H1 (cell line): Measurements from ENCODE around the gene SEC14L6. TPM values are rescaled to one million over a fixed set of nuclear protein-coding genes. Genes with fewer than 3 reads are reported as not detected.

Source experiments
- CTCF ChIA-PET: fragments of 300-600 bp; sonication (Branson Sonifier 250); formaldehyde crosslinking; loops from one replicate; lab custom pipeline; 2021; ENCODE audit not compliant: partially characterized antibody; lab: Charles Lee
- POLR2A ChIA-PET: fragments of 300-600 bp; sonication (Branson Sonifier 250); formaldehyde crosslinking; loops from one replicate; lab custom pipeline; 2021; ENCODE audit warnings: inconsistent platforms; ENCODE audit not compliant: partially characterized antibody; lab: Charles Lee
- DNase-seq, 2 experiments: peaks; one replicate each; pipeline versions ENCODE4 v3.0.0 to v3.0.0-alpha.2; 2010 to 2022; ENCODE audit warnings: low spot score in 2 of 2, low read depth in 1 of 2, mixed read lengths in 1 of 2
- FAIRE-seq: peaks from 2 replicates; lab custom pipeline; 2011; peaks lifted over from hg19 to GRCh38; lab: Jason Lieb, UNC
- H2AFZ ChIP-seq: 2 replicates; pipeline ENCODE4 v1.8.1; 2012; ENCODE audit warnings: low read length, inconsistent platforms
- H2AK5ac ChIP-seq: 2 replicates; pipeline ENCODE4 v1.6.1; 2013; ENCODE audit warnings: low read depth, low read length
- H2BK120ac ChIP-seq: replicated peaks from 2 replicates; pipeline ENCODE3; 2013; ENCODE audit warnings: low read depth, low read length, inconsistent platforms
- H2BK12ac ChIP-seq: 2 replicates; pipeline ENCODE4 v1.6.1; 2013; ENCODE audit warnings: low read depth, low read length
- H2BK15ac ChIP-seq: 2 replicates; pipeline ENCODE4 v1.6.1; 2013; ENCODE audit warnings: low read length
- H2BK20ac ChIP-seq: 2 replicates; pipeline ENCODE4 v1.6.1; 2013; ENCODE audit warnings: low read length
- H2BK5ac ChIP-seq: 2 replicates; pipeline ENCODE4 v1.6.1; 2013; ENCODE audit warnings: low read depth, low read length
- H3K14ac ChIP-seq: 2 replicates; pipeline ENCODE4 v1.6.1; 2013; ENCODE audit warnings: inconsistent platforms; ENCODE audit not compliant: insufficient read length
- H3K18ac ChIP-seq: 2 replicates; pipeline ENCODE4 v1.6.1; 2013; ENCODE audit warnings: low read length; ENCODE audit errors: extremely low read depth
- H3K23ac ChIP-seq: 2 replicates; pipeline ENCODE4 v1.6.1; 2013; ENCODE audit warnings: inconsistent platforms; ENCODE audit not compliant: insufficient read length
- H3K23me2 ChIP-seq: 2 replicates; pipeline ENCODE4 v1.6.1; 2013; ENCODE audit warnings: low read depth, low read length
- H3K27ac ChIP-seq: 2 replicates; pipeline ENCODE4 v1.6.1; 2011; ENCODE audit warnings: low read depth, low read length, inconsistent platforms
- H3K27me3 ChIP-seq, 4 experiments: replicated peaks in 1 of 4; 1 replicate in 1 of 4; 2 replicates in 3 of 4; pipeline versions ENCODE4 v1.6.1 to v1.8.1; 2011 to 2013; ENCODE audit warnings: low read length in 3 of 4, mild to moderate bottlenecking in 3 of 4, inconsistent platforms in 2 of 4, mixed read lengths in 2 of 4, moderate library complexity in 1 of 4; ENCODE audit not compliant: control insufficient read depth in 3 of 4, insufficient read depth in 3 of 4; ENCODE audit errors: extremely low read depth in 1 of 4
- H3K36me3 ChIP-seq, 4 experiments: 2 replicates each; pipeline versions ENCODE4 v1.6.1 to v1.8.1; 2011 to 2013; ENCODE audit warnings: mild to moderate bottlenecking in 4 of 4, low read length in 3 of 4, moderate library complexity in 2 of 4, control low read depth in 1 of 4, inconsistent platforms in 1 of 4; ENCODE audit not compliant: insufficient read depth in 4 of 4, control insufficient read depth in 2 of 4
- H3K4ac ChIP-seq: replicated peaks from 2 replicates; pipeline ENCODE3; 2013; ENCODE audit warnings: low read length, low read depth, mixed read lengths, inconsistent platforms; ENCODE audit not compliant: insufficient read length
- H3K4me1 ChIP-seq, 4 experiments: replicated peaks in 1 of 4; 1 replicate in 1 of 4; 2 replicates in 3 of 4; pipeline versions ENCODE4 v1.6.1 to v1.8.1; 2011 to 2013; ENCODE audit warnings: low read length in 3 of 4, inconsistent platforms in 2 of 4, mixed read lengths in 1 of 4; ENCODE audit not compliant: insufficient read depth in 4 of 4, control insufficient read depth in 3 of 4
- H3K4me2 ChIP-seq, 2 experiments: 2 replicates each; pipeline versions ENCODE4 v1.6.1 to v1.8.1; 2011 to 2013; ENCODE audit warnings: low read depth in 2 of 2, low read length in 2 of 2, control low read depth in 1 of 2, inconsistent platforms in 1 of 2, mild to moderate bottlenecking in 1 of 2; ENCODE audit not compliant: insufficient read depth in 1 of 2
- H3K4me3 ChIP-seq, 4 experiments: fragments of 200-600, 300-600 bp in 1 of 4; sonication (generic), shearing (Covaris generic), sonication (Bioruptor Twin) in 1 of 4; 2 replicates each; pipeline versions ENCODE4 v1.5.1 to v1.8.1; 2011 to 2016; ENCODE audit warnings: low read length in 4 of 4, low read depth in 3 of 4, control low read depth in 2 of 4, inconsistent platforms in 2 of 4, mild to moderate bottlenecking in 2 of 4, mixed read lengths in 1 of 4, moderate library complexity in 1 of 4; ENCODE audit not compliant: insufficient read depth in 2 of 4; ENCODE audit errors: extremely low read depth in 1 of 4
- H3K56ac ChIP-seq: replicated peaks from 2 replicates; pipeline ENCODE3; 2013; ENCODE audit warnings: low read depth, mild to moderate bottlenecking, mixed read lengths, low read length, inconsistent platforms; ENCODE audit not compliant: insufficient read length
- H3K79me1 ChIP-seq: 2 replicates; pipeline ENCODE4 v1.6.1; 2013; ENCODE audit warnings: low read depth, low read length, control low read depth
- H3K79me2 ChIP-seq, 2 experiments: 2 replicates each; pipeline versions ENCODE4 v1.6.1 to v1.8.1; 2012 to 2013; ENCODE audit warnings: low read length in 2 of 2, mild to moderate bottlenecking in 2 of 2, inconsistent platforms in 1 of 2; ENCODE audit not compliant: insufficient read depth in 2 of 2, control insufficient read depth in 1 of 2
- H3K9ac ChIP-seq, 4 experiments: replicated peaks in 1 of 4; 1 replicate in 1 of 4; 2 replicates in 3 of 4; pipeline versions ENCODE4 v1.6.1 to v1.8.1; 2011 to 2013; ENCODE audit warnings: low read depth in 3 of 4, low read length in 3 of 4, control low read depth in 2 of 4, mild to moderate bottlenecking in 2 of 4, moderate library complexity in 2 of 4, inconsistent platforms in 1 of 4; ENCODE audit errors: extremely low read depth in 1 of 4
- H3K9me3 ChIP-seq, 2 experiments: 2 replicates each; pipeline versions ENCODE4 v1.6.1 to v1.8.1; 2012 to 2013; ENCODE audit warnings: mild to moderate bottlenecking in 2 of 2, moderate library complexity in 2 of 2, control low read depth in 1 of 2, inconsistent platforms in 1 of 2, low read depth in 1 of 2, low read length in 1 of 2, mixed read lengths in 1 of 2; ENCODE audit not compliant: insufficient read depth in 2 of 2
- H4K20me1 ChIP-seq, 2 experiments: replicated peaks in 1 of 2; 2 replicates each; pipeline versions ENCODE3 to v1.8.1; 2011 to 2013; ENCODE audit warnings: inconsistent platforms in 2 of 2, low read length in 2 of 2, mild to moderate bottlenecking in 1 of 2; ENCODE audit not compliant: insufficient read depth in 2 of 2, control insufficient read depth in 1 of 2
- H4K5ac ChIP-seq: 2 replicates; pipeline ENCODE4 v1.6.1; 2013; ENCODE audit warnings: low read length, low read depth, mixed read lengths, inconsistent platforms; ENCODE audit not compliant: insufficient read length
- H4K8ac ChIP-seq: 2 replicates; pipeline ENCODE4 v1.8.0; 2013; ENCODE audit warnings: mild to moderate bottlenecking, moderate library complexity, low read length, inconsistent platforms; ENCODE audit not compliant: insufficient read depth; ENCODE audit errors: extremely low read depth
- H4K91ac ChIP-seq: replicated peaks from 2 replicates; pipeline ENCODE3; 2013; ENCODE audit warnings: low read length, mixed read lengths, inconsistent platforms; ENCODE audit not compliant: insufficient read length
- BCL11A ChIP-seq, 2 experiments: IDR thresholded peaks; one replicate each; pipeline ENCODE4 v1.6.1; 2011; ENCODE audit warnings: low read depth in 2 of 2, low read length in 2 of 2, mild to moderate bottlenecking in 2 of 2
- CBX8 ChIP-seq: fragments of 300-800, 300-1000 bp; sonication (generic); IDR thresholded peaks from 2 replicates; pipeline ENCODE4 v1.7.1; 2016; ENCODE audit warnings: low read depth, low read length, borderline replicate concordance
- CHD2 ChIP-seq: IDR thresholded peaks from 2 replicates; pipeline ENCODE4 v1.6.1; 2012; ENCODE audit warnings: low read length, improper control_type of control experiment
- CREB1 ChIP-seq: IDR thresholded peaks from 2 replicates; pipeline ENCODE4 v1.6.1; 2012; ENCODE audit warnings: inconsistent platforms
- EP300 ChIP-seq, 2 experiments: IDR thresholded peaks; 1 replicate in 1 of 2; 2 replicates in 1 of 2; pipeline ENCODE4 v1.6.1; 2011 to 2012; ENCODE audit warnings: low read depth in 2 of 2, low read length in 2 of 2, mild to moderate bottlenecking in 2 of 2, borderline replicate concordance in 1 of 2, inconsistent platforms in 1 of 2, moderate library complexity in 1 of 2
- POLR2AphosphoS5 ChIP-seq: IDR thresholded peaks from 2 replicates; pipeline ENCODE4 v1.6.1; 2011; ENCODE audit warnings: low read depth, low read length
- SP4 ChIP-seq: IDR thresholded peaks from 2 replicates; pipeline ENCODE4 v1.6.1; 2012; ENCODE audit warnings: low read length, inconsistent platforms
- TBP ChIP-seq: IDR thresholded peaks from 2 replicates; pipeline ENCODE4 v1.6.1; 2011; ENCODE audit warnings: low read depth, low read length, improper control_type of control experiment
- TCF12 ChIP-seq: IDR thresholded peaks from 2 replicates; pipeline ENCODE4 v1.6.1; 2011; ENCODE audit warnings: low read depth, mild to moderate bottlenecking, low read length
- ZNF274 ChIP-seq: IDR thresholded peaks from 2 replicates; pipeline ENCODE4 v1.7.0; 2012; ENCODE audit warnings: low read length, borderline replicate concordance; ENCODE audit errors: extremely low read depth
- WGBS, 2 experiments: shearing (Covaris generic) in 1 of 2; methylation state at CpG; one replicate each; pipeline versions ENCODE4 v1.1.6 to v1.1.7; 2013 to 2015; ENCODE audit warnings: low lambda C conversion rate in 2 of 2, mixed read lengths in 2 of 2, inconsistent platforms in 1 of 2, low coverage in 1 of 2, missing lambda C conversion rate in 1 of 2; ENCODE audit not compliant: insufficient replicate concordance in 2 of 2, insufficient coverage in 1 of 2, insufficient read length in 1 of 2; ENCODE audit errors: extremely low coverage in 1 of 2, missing lambda C conversion rate in 1 of 2; 5-methylcytosine and 5-hydroxymethylcytosine counted together
- polyA plus RNA-seq, 7 experiments: library from polyadenylated mRNA; depleted of rRNA in 3 of 7; stranded (reverse) in 5 of 7; unstranded in 2 of 7; fragments of >200 nt in 5 of 7; fragments of 200-250 nt in 2 of 7; gene quantifications; 1 replicate in 5 of 7; 2 replicates in 1 of 7; 4 replicates in 1 of 7; pipeline versions ENCODE4 v1.2.1 to v1.2.3, GENCODE V29; 2011 to 2013; ENCODE audit warnings: missing spikeins in 2 of 7, mixed read lengths in 2 of 7
- total RNA-seq: library from RNA; stranded (reverse); fragmentation: NEBNext Ultra II Directional; extraction: Animal tissue kit (Norgen Biotek cat#: 25700); gene quantifications from 2 replicates; pipeline ENCODE4 v1.2.1, GENCODE V29; 2021

The SEC14L6 gene
- total and polyA plus RNA-seq, 2 of the 8 experiments (the other 6 are each of a cell fraction or from before 2014, with no cell fraction given) = 0.63 to 2.1 TPM

GRCh38 chr22:30591588-30592359, 45.2 kb upstream of the SEC14L6 start, which contains the start of gene PES1:
Gene PES1 (minus strand): TSS chr22:30591910. CDS start chr22:30591833, 77 bp downstream.
- Histone ChIP-seq H3K27ac (peak within 1 kb of the TSS; percentile 94), H3K36me3 (peaks cover 21 to 27% (median 22%) of the 10 kb centered on the region in 4 experiments), H3K79me2 (peaks cover 18 to 24% of the 10 kb centered on the region in 2 experiments), H3K23ac (no peak within 1 kb of the TSS), H2BK20ac (no peak within 1 kb of the TSS), H2BK120ac (no peak within 1 kb of the TSS), H3K14ac (no peak within 1 kb of the TSS), H4K91ac (peak within 1 kb of the TSS; percentile 20), H3K9me3 (no peaks in the 10 kb centered on the region), H3K79me1 (peaks cover 3% of the 10 kb centered on the region; the same call in 1 of the 2 replicates), H2BK12ac (no peak within 1 kb of the TSS), H4K8ac (no peak within 1 kb of the TSS), H3K27me3 (no peaks in the 10 kb centered on the region; a peak in 2 of 7 replicates), H3K56ac (no peak within 1 kb of the TSS), H3K18ac (no peak within 1 kb of the TSS), H3K23me2 (peaks cover 5% of the 10 kb centered on the region), H4K5ac (no peak within 1 kb of the TSS), H3K9ac (peak within 1 kb of the TSS; percentile 78 to 94 (median 85)), H2AK5ac (peak within 1 kb of the TSS; percentile 93), H3K4me3 (peak within 1 kb of the TSS; percentile 68 to 100 (median 94)), H3K4me1 (peaks cover 0 to 8% (median 1%) of the 10 kb centered on the region in 4 experiments; a peak in 2 of 7 replicates), H2AFZ (no peak within 1 kb of the TSS), H3K4me2 (peak within 1 kb of the TSS; percentile 94 to 99), H2BK15ac (no peak within 1 kb of the TSS), H3K4ac (peak within 1 kb of the TSS; percentile 7), H4K20me1 (peaks cover 2 to 3% of the 10 kb centered on the region in 2 experiments), H2BK5ac (peak within 1 kb of the TSS; percentile 88; the same call in 1 of the 2 replicates)
- DNase-seq (peak; percentile 92 to 95), FAIRE-seq (peak; percentile 98)
- ChIA-PET POLR2A (interaction anchor here (0.8 to 8.4 kb wide), 9 partner anchors 8 to 44 kb away, joined by 3 to 64 read pairs (median 5); partner anchors contain the start of genes GAL3ST1, SLC35E4 and TCN2), CTCF (interaction anchor here (0.7 to 7.6 kb wide), 7 partner anchors 9 to 1834 kb away, joined by 3 to 52 read pairs (median 4); partner anchors contain the start of genes SLC35E4 and TCN2)
- 2% methylated on average over 48 of the region's 49 CpGs; no CpG with 5 or more reads in 1 of the 2 experiments for WGBS, 2 experiments
- TF ChIP-seq CHD2 (peak; percentile 0; the same call in 1 of the 2 replicates), SP4 (peak; percentile 100), POLR2AphosphoS5 (peak; percentile 74; the same call in 1 of the 2 replicates), CREB1 (peak; percentile 96), BCL11A (IDR thresholded peaks at IDR 0.05; ENCODE audit: low read depth in 2 of 2, low read length in 2 of 2) (no peak), ZNF274 (no peak), EP300 (IDR thresholded peaks at IDR 0.05; ENCODE audit: borderline replicate concordance in 1 of 2, low read depth in 2 of 2, low read length in 2 of 2) (no peak), TBP (peak; percentile 56; the same call in 1 of the 2 replicates), TCF12 (0 out of 2 replicates have a peak, but pooled peaks have one; percentile 19), CBX8 (no peak)
